Measurements from ENCODE around the gene GARNL3.

The GARNL3 gene

DNA sequence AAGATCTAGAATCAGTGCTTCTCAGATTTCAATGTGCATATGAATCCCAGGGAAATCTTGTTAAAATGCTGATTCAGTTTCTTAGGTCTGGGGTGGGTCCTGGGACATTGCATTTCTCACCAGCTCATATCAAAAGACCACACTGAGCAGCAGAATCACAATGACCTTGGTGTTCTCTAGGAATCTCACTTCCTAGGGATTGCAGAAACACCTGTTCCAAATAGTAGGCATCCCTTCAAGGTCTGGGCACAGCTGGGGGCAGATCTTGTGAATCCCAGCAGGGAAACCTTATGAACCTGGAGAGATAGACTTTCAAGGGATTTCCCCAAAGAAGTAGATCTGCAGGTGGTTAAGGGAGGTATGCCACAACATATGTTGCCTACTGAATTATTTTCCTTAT, 8.9 kb upstream of the GARNL3 start:
- TF ChIP-seq FOXP2 (optimal IDR thresholded peaks at IDR 0.05; ENCODE audit: borderline replicate concordance, extremely low read depth, extremely low read length, insufficient read depth) (no peak), POLR2AphosphoS5 (IDR thresholded peaks at IDR 0.05; ENCODE audit: low read depth, low read length) (no peak), TAF1 (IDR thresholded peaks at IDR 0.05; ENCODE audit: borderline replicate concordance, insufficient read depth, low read length) (no peak), SIN3A (IDR thresholded peaks at IDR 0.05; ENCODE audit: borderline replicate concordance, insufficient read depth, low read length) (no peak)
- TF ChIP-seq, protein P1, sequence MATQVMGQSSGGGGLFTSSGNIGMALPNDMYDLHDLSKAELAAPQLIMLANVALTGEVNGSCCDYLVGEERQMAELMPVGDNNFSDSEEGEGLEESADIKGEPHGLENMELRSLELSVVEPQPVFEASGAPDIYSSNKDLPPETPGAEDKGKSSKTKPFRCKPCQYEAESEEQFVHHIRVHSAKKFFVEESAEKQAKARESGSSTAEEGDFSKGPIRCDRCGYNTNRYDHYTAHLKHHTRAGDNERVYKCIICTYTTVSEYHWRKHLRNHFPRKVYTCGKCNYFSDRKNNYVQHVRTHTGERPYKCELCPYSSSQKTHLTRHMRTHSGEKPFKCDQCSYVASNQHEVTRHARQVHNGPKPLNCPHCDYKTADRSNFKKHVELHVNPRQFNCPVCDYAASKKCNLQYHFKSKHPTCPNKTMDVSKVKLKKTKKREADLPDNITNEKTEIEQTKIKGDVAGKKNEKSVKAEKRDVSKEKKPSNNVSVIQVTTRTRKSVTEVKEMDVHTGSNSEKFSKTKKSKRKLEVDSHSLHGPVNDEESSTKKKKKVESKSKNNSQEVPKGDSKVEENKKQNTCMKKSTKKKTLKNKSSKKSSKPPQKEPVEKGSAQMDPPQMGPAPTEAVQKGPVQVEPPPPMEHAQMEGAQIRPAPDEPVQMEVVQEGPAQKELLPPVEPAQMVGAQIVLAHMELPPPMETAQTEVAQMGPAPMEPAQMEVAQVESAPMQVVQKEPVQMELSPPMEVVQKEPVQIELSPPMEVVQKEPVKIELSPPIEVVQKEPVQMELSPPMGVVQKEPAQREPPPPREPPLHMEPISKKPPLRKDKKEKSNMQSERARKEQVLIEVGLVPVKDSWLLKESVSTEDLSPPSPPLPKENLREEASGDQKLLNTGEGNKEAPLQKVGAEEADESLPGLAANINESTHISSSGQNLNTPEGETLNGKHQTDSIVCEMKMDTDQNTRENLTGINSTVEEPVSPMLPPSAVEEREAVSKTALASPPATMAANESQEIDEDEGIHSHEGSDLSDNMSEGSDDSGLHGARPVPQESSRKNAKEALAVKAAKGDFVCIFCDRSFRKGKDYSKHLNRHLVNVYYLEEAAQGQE (IDR thresholded peaks at IDR 0.05; ENCODE audit: insufficient read depth in 1 of 2, low read depth in 2 of 2, low read length in 2 of 2) = no peak

DNA sequence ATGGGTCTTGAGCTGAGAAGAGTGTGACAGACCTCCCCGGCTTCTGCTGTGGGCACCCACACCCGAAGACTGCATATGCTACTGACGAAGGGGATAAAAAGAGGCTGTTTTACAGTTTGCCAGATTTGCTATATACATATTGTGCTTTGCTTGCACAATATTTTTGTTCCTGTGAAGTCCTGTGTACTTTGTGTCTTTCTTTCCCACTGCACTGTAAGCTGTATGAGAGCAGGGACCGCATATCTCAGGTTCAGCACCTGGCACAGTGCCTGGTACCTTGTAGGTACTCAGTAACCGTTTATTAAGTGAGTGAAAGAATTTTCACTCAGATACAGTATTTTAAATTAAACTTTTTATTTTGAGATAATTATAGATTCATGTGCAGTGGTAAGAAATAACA, 8.2 kb upstream of the GARNL3 start:
- TF ChIP-seq, protein P1 (IDR thresholded peaks at IDR 0.05; ENCODE audit: insufficient read depth in 1 of 2, low read depth in 2 of 2, low read length in 2 of 2) = no peak
- TF ChIP-seq SIN3A (IDR thresholded peaks at IDR 0.05; ENCODE audit: borderline replicate concordance, insufficient read depth, low read length) (no peak), TAF1 (IDR thresholded peaks at IDR 0.05; ENCODE audit: borderline replicate concordance, insufficient read depth, low read length) (no peak), FOXP2 (optimal IDR thresholded peaks at IDR 0.05; ENCODE audit: borderline replicate concordance, extremely low read depth, extremely low read length, insufficient read depth) (no peak), POLR2AphosphoS5 (IDR thresholded peaks at IDR 0.05; ENCODE audit: low read depth, low read length) (no peak)

DNA sequence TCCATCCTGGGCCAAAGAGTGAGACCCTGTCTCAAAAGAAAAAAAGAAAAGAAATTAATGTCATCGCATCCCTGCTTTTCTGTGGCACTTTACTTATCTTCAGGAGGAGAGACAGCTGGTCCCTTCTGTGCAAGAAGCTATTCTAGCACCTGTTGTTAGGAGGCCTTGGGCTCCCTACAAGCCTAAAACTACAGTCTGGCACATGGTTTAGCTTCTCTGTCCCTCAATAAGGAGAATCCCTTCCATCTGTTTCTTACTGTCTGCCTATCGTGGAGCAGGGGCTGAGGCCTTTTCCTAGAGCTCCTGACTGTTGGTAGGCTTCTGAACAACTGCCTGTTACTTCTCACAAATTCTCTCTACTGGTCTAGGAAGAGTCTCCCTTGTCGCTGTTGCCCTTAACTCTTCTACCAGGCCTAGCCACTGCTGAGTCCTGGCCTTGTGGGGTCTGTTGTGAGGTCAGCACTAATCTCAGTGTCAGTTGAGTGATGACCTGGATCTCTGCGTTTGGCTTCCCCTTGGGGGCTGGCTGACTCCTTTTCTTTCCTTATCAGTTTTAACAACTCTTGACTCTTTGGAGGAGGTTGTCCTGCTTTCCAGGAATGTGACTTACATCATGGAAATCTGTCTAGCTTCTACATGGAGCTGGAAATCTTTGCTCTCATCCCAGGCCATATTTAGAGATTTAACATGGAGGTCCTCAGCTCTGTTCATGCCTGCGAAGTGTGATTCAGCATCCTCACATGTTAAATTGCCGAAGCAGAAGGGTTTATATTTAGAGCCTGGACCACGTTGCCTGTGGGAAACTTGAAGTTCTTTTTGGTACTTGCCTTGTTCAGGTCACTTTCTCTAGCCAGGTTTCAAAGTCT, 5.7 kb upstream of the GARNL3 start:
- TF ChIP-seq SIN3A (IDR thresholded peaks at IDR 0.05; ENCODE audit: borderline replicate concordance, insufficient read depth, low read length) = no peak
- no peak for TF ChIP-seq TAF1 (IDR thresholded peaks at IDR 0.05; ENCODE audit: borderline replicate concordance, insufficient read depth, low read length)
- TF ChIP-seq, protein P1 (IDR thresholded peaks at IDR 0.05; ENCODE audit: insufficient read depth in 1 of 2, low read depth in 2 of 2, low read length in 2 of 2) = no peak
- no peak for TF ChIP-seq FOXP2 (optimal IDR thresholded peaks at IDR 0.05; ENCODE audit: borderline replicate concordance, extremely low read depth, extremely low read length, insufficient read depth)
- TF ChIP-seq POLR2AphosphoS5 (IDR thresholded peaks at IDR 0.05; ENCODE audit: low read depth, low read length) = no peak

DNA sequence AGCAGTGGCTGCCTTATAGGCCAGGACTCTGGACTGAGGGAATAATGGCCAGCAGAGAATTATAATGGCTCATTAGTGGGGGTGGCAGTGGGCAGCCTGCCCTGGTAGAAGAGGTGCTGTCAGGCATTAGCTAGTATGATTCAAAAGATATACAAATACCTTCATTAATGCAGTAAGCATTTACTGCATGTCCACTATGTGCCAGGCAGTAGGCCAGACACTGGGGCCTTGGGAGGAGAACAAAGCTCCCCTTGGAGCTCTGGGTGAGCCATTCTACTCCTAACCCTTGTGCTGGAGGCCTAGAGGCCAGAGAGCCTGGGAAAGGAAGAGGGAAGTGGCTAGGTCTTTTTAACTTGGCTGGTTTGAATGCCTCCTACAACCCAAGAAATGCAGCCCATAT, 2.0 kb upstream of the GARNL3 start:
- TF ChIP-seq FOXP2 (optimal IDR thresholded peaks at IDR 0.05; ENCODE audit: borderline replicate concordance, extremely low read depth, extremely low read length, insufficient read depth) (no peak), POLR2AphosphoS5 (IDR thresholded peaks at IDR 0.05; ENCODE audit: low read depth, low read length) (no peak), TAF1 (IDR thresholded peaks at IDR 0.05; ENCODE audit: borderline replicate concordance, insufficient read depth, low read length) (no peak), SIN3A (IDR thresholded peaks at IDR 0.05; ENCODE audit: borderline replicate concordance, insufficient read depth, low read length) (no peak)
- TF ChIP-seq, protein P1 (IDR thresholded peaks at IDR 0.05; ENCODE audit: insufficient read depth in 1 of 2, low read depth in 2 of 2, low read length in 2 of 2) = no peak

Measured in PFSK-1 (cell line).